Upper lobe of left lung (tissue), 6 donors: Measurements from ENCODE around the gene NOG. TPM values are rescaled to one million over a fixed set of nuclear protein-coding genes. Genes with fewer than 3 reads are reported as not detected.
A peak's percentile ranks its signal among the peaks of the same experiment; 100 is the strongest.

Experiments
- ATAC-seq, 2 donors: fragments of 200-7000 bp; cut with Tn5 transposase; one replicate each; pipeline ENCODE4 v1.9.1; 2022; ENCODE audit warnings: mild to moderate bottlenecking in 2 of 2, moderate library complexity in 2 of 2; ENCODE audit not compliant: low FRiP score in 2 of 2
- DNase-seq, 2 donors: peaks; one replicate each; pipeline ENCODE4 v3.0.0-alpha.2; 2019 to 2020
- H3K27ac ChIP-seq, 4 donors: fragments of 200-600 bp; sonication (generic); one replicate each; pipeline ENCODE4 v1.5.1; 2016 to 2019
- H3K27me3 ChIP-seq, 4 donors: fragments of 200-600 bp; sonication (generic); one replicate each; pipeline ENCODE4 v1.5.1; 2017 to 2019
- H3K36me3 ChIP-seq, 4 donors: fragments of 200-600 bp; sonication (generic); one replicate each; pipeline ENCODE4 v1.5.1; 2016 to 2019
- H3K4me1 ChIP-seq, 4 donors: fragments of 200-600 bp; sonication (generic); one replicate each; pipeline ENCODE4 v1.5.1; 2018 to 2019
- H3K4me3 ChIP-seq, 4 donors: fragments of 200-600 bp; sonication (generic); one replicate each; pipeline ENCODE4 v1.5.1; 2017 to 2019; ENCODE audit warnings: mild to moderate bottlenecking in 2 of 4, moderate library complexity in 1 of 4
- H3K9me3 ChIP-seq, 4 donors: fragments of 200-600 bp; sonication (generic); one replicate each; pipeline ENCODE4 v1.5.1; 2018 to 2019
- EP300 ChIP-seq, 4 donors: sonication (generic); formaldehyde crosslinking; IDR thresholded peaks; one replicate each; pipeline ENCODE4 v1.5.1; 2017; ENCODE audit warnings: antibody characterized with exemption in 4 of 4, control low read depth in 2 of 4
- POLR2A ChIP-seq, 4 donors: fragments of 450-650 bp; IDR thresholded peaks; one replicate each; pipeline ENCODE4 v1.5.1; 2016 to 2017; ENCODE audit warnings: antibody characterized with exemption in 4 of 4, mild to moderate bottlenecking in 2 of 4
- POLR2AphosphoS5 ChIP-seq, 2 donors: sonication (generic); formaldehyde crosslinking; IDR thresholded peaks; one replicate each; pipeline ENCODE4 v1.5.1; 2017; ENCODE audit warnings: antibody characterized with exemption in 2 of 2
- WGBS, 2 donors: methylation state at CpG; one replicate each; pipeline ENCODE4 v1.1.5; 2017 to 2018; 5-methylcytosine and 5-hydroxymethylcytosine counted together
- total RNA-seq, 6 donors: library from RNA; depleted of rRNA in 4 of 6; stranded (reverse); fragments of >200 nt in 4 of 6; gene quantifications; one replicate each; pipeline versions ENCODE4 v1.1.0 to v1.2.1, GENCODE V29; 2016 to 2021
- TF ChIP-seq, protein P1 (sequence below), 6 experiments: fragments of 450-650 bp in 4 of 6; fragments of 200-600 bp in 2 of 6; sonication (generic) in 2 of 6; IDR thresholded peaks; one replicate each; pipeline ENCODE4 v1.5.1; 2016 to 2019; ENCODE audit warnings: antibody characterized with exemption in 6 of 6
- donor health status: DM: no; HTN: no; CAD: no; lungs with moderate emphysema.
- donor health status: DM: no; HTN: yes; CAD: no; lungs with severe emphysema.

The NOG gene
- 1 to 10 TPM in 4 of 6 donors, under 1 TPM in 1, not detected in 1; 0.80 to 8.5 (median 2.2) TPM for total RNA-seq

DNA sequence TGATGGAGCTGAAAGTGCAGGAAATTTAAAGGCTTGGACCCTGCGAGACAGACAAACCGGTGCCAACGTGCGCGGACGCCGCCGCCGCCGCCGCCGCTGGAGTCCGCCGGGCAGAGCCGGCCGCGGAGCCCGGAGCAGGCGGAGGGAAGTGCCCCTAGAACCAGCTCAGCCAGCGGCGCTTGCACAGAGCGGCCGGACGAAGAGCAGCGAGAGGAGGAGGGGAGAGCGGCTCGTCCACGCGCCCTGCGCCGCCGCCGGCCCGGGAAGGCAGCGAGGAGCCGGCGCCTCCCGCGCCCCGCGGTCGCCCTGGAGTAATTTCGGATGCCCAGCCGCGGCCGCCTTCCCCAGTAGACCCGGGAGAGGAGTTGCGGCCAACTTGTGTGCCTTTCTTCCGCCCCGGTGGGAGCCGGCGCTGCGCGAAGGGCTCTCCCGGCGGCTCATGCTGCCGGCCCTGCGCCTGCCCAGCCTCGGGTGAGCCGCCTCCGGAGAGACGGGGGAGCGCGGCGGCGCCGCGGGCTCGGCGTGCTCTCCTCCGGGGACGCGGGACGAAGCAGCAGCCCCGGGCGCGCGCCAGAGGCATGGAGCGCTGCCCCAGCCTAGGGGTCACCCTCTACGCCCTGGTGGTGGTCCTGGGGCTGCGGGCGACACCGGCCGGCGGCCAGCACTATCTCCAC is at the start of gene NOG:
TSS of gene NOG (plus strand) at position 54 of the 674 bp plus-strand sequence. CDS start at position 579, 525 bp downstream.
- peak; percentile 50 to 93 for DNase-seq
- WGBS, 2 donors = 0% methylated on average over 29 of the region's 85 CpGs; no CpG with 5 or more reads in 1 of the 2 donors
- no peaks in the 10 kb centered on the region for H3K9me3 ChIP-seq
- H3K27ac ChIP-seq = peak within 1 kb of the TSS in 3 of 4 donors; percentile 16 to 76 (median 32)
- peaks cover 54 to 64% (median 55%) of the 10 kb centered on the region in 4 donors for H3K4me1 ChIP-seq
- peaks cover 0 to 44% (median 15%) of the 10 kb centered on the region in 4 donors for H3K27me3 ChIP-seq
- H3K4me3 ChIP-seq = peak within 1 kb of the TSS; percentile 32 to 59 (median 54)
- H3K36me3 ChIP-seq = no peaks in the 10 kb centered on the region
- peak; percentile 58 to 84 for ATAC-seq
- TF ChIP-seq EP300 (IDR thresholded peaks at IDR 0.05) = no peak
- TF ChIP-seq, protein P1, sequence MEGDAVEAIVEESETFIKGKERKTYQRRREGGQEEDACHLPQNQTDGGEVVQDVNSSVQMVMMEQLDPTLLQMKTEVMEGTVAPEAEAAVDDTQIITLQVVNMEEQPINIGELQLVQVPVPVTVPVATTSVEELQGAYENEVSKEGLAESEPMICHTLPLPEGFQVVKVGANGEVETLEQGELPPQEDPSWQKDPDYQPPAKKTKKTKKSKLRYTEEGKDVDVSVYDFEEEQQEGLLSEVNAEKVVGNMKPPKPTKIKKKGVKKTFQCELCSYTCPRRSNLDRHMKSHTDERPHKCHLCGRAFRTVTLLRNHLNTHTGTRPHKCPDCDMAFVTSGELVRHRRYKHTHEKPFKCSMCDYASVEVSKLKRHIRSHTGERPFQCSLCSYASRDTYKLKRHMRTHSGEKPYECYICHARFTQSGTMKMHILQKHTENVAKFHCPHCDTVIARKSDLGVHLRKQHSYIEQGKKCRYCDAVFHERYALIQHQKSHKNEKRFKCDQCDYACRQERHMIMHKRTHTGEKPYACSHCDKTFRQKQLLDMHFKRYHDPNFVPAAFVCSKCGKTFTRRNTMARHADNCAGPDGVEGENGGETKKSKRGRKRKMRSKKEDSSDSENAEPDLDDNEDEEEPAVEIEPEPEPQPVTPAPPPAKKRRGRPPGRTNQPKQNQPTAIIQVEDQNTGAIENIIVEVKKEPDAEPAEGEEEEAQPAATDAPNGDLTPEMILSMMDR (IDR thresholded peaks at IDR 0.05) = peak in 2 of 6 experiments; percentile 26 to 28

DNA sequence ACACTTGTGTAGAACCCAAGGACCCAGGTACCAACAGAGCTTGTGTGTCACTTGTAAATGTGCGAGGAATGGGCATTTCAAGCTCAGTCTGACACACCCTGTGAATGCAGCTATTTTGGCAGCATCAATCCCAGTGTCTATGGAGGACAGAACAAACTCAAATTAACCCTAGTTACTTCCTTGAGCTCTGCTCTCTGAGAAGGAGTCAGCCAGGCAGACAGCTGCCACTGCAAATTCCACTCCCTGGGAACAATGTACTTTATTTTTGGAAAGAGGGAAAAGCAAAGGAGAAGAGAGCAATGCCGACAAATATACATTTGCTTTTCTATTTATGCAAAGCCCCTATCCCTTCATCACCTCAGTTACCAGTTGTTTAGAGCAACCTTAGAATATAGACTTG is 48.4 kb upstream of the NOG start:
- H3K9me3 ChIP-seq = no peaks in the 10 kb centered on the region
- 38 to 50% methylated on average over 1 to 2 of the region's 2 CpGs for WGBS, 2 donors
- no peak overlapping the region for H3K4me3 ChIP-seq
- DNase-seq = no peak
- ATAC-seq = no peak
- no peaks in the 10 kb centered on the region for H3K36me3 ChIP-seq
- no peaks in the 10 kb centered on the region for H3K27me3 ChIP-seq
- TF ChIP-seq POLR2A (IDR thresholded peaks at IDR 0.05) = no peak
- no peak for TF ChIP-seq EP300 (IDR thresholded peaks at IDR 0.05)
- TF ChIP-seq, protein P1 (IDR thresholded peaks at IDR 0.05) = no peak
- H3K4me1 ChIP-seq = no peaks in the 10 kb centered on the region
- no peak overlapping the region for H3K27ac ChIP-seq

DNA sequence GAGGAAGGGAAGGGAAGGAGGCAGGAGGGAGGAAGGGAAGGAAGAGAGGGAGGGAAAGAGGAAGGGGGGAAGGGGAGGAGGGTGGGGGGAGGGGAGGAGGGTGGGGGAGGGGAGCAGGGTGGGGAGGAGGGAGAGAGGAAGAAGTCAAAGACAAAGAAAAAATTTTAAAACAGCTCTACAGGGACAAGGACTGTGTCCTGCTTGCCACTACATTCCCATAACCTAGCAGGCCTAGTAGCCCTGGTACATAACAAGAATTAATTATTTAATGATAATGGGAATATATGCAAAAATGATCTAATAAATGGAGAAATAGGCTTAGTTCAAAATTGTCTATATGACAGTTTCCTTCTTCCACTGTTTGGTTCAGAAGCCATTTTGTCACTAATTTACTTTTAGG is 47.6 kb upstream of the NOG start:
- TF ChIP-seq EP300 (IDR thresholded peaks at IDR 0.05) = no peak
- TF ChIP-seq POLR2A (IDR thresholded peaks at IDR 0.05) = no peak
- TF ChIP-seq, protein P1 (IDR thresholded peaks at IDR 0.05) = no peak
- no peak for ATAC-seq
- H3K36me3 ChIP-seq = no peaks in the 10 kb centered on the region
- H3K4me3 ChIP-seq = no peak overlapping the region
- H3K27ac ChIP-seq = no peak overlapping the region
- H3K9me3 ChIP-seq = no peaks in the 10 kb centered on the region
- no peaks in the 10 kb centered on the region for H3K4me1 ChIP-seq
- no peak for DNase-seq
- no peaks in the 10 kb centered on the region for H3K27me3 ChIP-seq

DNA sequence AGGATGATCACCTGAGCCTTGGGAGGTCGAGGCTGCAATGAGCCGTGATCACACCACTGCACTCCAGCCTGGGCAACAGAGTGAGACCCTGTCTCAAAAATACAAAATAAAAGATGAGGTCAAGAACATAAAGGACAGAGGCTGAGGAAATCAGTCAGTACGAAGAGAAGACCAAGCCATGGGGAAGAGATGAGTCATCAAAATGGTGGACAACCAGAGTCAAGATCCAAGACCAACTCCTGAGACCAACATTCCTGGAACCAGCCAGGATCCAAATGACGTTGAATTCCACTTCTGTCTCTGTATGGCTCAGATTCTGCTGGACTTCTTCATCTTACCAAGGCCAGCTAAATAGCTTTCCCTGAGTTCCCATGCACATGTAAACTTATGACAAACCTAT is 44.8 kb upstream of the NOG start:
- 80 to 87% methylated on average over 4 of the region's 4 CpGs for WGBS, 2 donors
- no peak overlapping the region for H3K4me3 ChIP-seq
- no peaks in the 10 kb centered on the region for H3K36me3 ChIP-seq
- H3K27ac ChIP-seq = no peak overlapping the region
- ATAC-seq (no peak), DNase-seq (no peak)
- H3K27me3 ChIP-seq = no peaks in the 10 kb centered on the region
- no peaks in the 10 kb centered on the region for H3K4me1 ChIP-seq
- peaks cover 0 to 5% (median 1%) of the 10 kb centered on the region in 4 donors for H3K9me3 ChIP-seq
- TF ChIP-seq EP300 (IDR thresholded peaks at IDR 0.05) = no peak
- TF ChIP-seq, protein P1 (IDR thresholded peaks at IDR 0.05) = no peak

DNA sequence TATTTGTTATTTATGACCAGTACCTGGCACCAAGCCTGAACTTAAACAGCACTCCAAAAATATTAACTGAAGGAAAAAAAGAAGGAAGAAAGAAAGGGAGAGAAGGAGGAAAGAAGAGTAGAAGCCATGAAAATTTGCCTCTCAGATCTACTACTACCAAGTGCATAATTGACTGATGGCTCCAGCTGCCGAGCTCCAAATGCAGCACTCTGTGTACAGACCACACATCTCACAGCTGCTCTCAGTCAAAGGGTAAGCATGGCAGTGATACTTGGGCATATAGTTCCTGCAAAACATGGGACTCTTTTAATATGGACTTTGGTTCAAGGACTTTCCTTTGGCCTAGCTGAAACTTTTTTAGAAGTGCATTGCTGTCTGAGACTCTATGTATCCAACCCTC is 44.0 kb upstream of the NOG start:
- no peak overlapping the region for H3K4me3 ChIP-seq
- DNase-seq (no peak), ATAC-seq (no peak)
- H3K4me1 ChIP-seq = no peaks in the 10 kb centered on the region
- H3K36me3 ChIP-seq = no peaks in the 10 kb centered on the region
- H3K9me3 ChIP-seq = peaks cover 0 to 5% (median 1%) of the 10 kb centered on the region in 4 donors
- H3K27ac ChIP-seq = no peak overlapping the region
- H3K27me3 ChIP-seq = no peaks in the 10 kb centered on the region
- WGBS, 2 donors = 67 to 69% methylated on average over 1 of the region's 1 CpG
- TF ChIP-seq EP300 (IDR thresholded peaks at IDR 0.05) (no peak), POLR2AphosphoS5 (IDR thresholded peaks at IDR 0.05) (no peak), POLR2A (IDR thresholded peaks at IDR 0.05) (no peak)
- TF ChIP-seq, protein P1 (IDR thresholded peaks at IDR 0.05) = no peak
